ENCODE results near the gene DCAF7. TPM values are rescaled to one million over a fixed set of nuclear protein-coding genes. Genes with fewer than 3 reads are reported as not detected.

DCAF7 gene
- 62.5 TPM for polyA plus RNA-seq (2013, experiment 1 of 4)
- polyA plus RNA-seq (2013, experiment 2 of 4), result 67.1 TPM
- 53.8 TPM for polyA plus RNA-seq (2013, experiment 3 of 4)
- 56.4 TPM for polyA plus RNA-seq (2013, experiment 4 of 4)

GRCh38 chr17:63549946-63550816 lies at the start of gene DCAF7:
Gene DCAF7, plus strand, starts transcription at chr17:63550477. Its CDS starts 201 bp downstream, at chr17:63550678.
- Histone ChIP-seq H3K27ac (ENCODE audit: insufficient read depth, low read depth, low read length, poor library complexity, severe bottlenecking) (peak within 1 kb of the TSS; percentile 90), H3K9me3 (ENCODE audit: control insufficient read depth, low read length) (no peaks in the 10 kb centered on the region), H3K27me3 (ENCODE audit: control insufficient read depth, insufficient read depth, low read length, poor library complexity, severe bottlenecking) (no peaks in the 10 kb centered on the region), H3K4me3 (ENCODE audit: insufficient read depth, low read depth, low read length) (peak within 1 kb of the TSS; percentile 98), H3K4me1 (ENCODE audit: control insufficient read depth, insufficient read depth, low read length) (peaks cover 4% of the 10 kb centered on the region), H3K36me3 (ENCODE audit: control insufficient read depth, insufficient read depth, low read length) (no peaks in the 10 kb centered on the region)
- 0 to 1% methylated on average over 72 of the region's 72 CpGs for WGBS, 2 experiments

- Histone ChIP-seq H3K27ac (ENCODE audit: insufficient read depth, low read depth, low read length, poor library complexity, severe bottlenecking) (no peak overlapping the region), H3K4me1 (ENCODE audit: control insufficient read depth, insufficient read depth, low read length) (peaks cover 4% of the 10 kb centered on the region), H3K9me3 (ENCODE audit: control insufficient read depth, low read length) (no peaks in the 10 kb centered on the region), H3K27me3 (ENCODE audit: control insufficient read depth, insufficient read depth, low read length, poor library complexity, severe bottlenecking) (peaks cover 4% of the 10 kb centered on the region), H3K4me3 (ENCODE audit: insufficient read depth, low read depth, low read length) (no peak overlapping the region), H3K36me3 (ENCODE audit: control insufficient read depth, insufficient read depth, low read length) (no peaks in the 10 kb centered on the region)
- WGBS, 2 experiments, result 66 to 70% methylated on average over 14 of the region's 14 CpGs
Observed at GRCh38 chr17:63500543-63501390, 49.5 kb upstream of the DCAF7 start.

- Histone ChIP-seq H3K9me3 (ENCODE audit: control insufficient read depth, low read length) (no peaks in the 10 kb centered on the region), H3K27me3 (ENCODE audit: control insufficient read depth, insufficient read depth, low read length, poor library complexity, severe bottlenecking) (peaks cover 4% of the 10 kb centered on the region), H3K4me3 (ENCODE audit: insufficient read depth, low read depth, low read length) (no peak overlapping the region), H3K4me1 (ENCODE audit: control insufficient read depth, insufficient read depth, low read length) (no peaks in the 10 kb centered on the region), H3K36me3 (ENCODE audit: control insufficient read depth, insufficient read depth, low read length) (no peaks in the 10 kb centered on the region), H3K27ac (ENCODE audit: insufficient read depth, low read depth, low read length, poor library complexity, severe bottlenecking) (no peak overlapping the region)
- WGBS, 2 experiments, result 83 to 87% methylated on average over 8 of the region's 8 CpGs
Observed at GRCh38 chr17:63503341-63503705, 47.0 kb upstream of the DCAF7 start.

- H3K9me3 ChIP-seq (ENCODE audit: control insufficient read depth, low read length), result no peaks in the 10 kb centered on the region
- peaks cover 4% of the 10 kb centered on the region for H3K27me3 ChIP-seq (ENCODE audit: control insufficient read depth, insufficient read depth, low read length, poor library complexity, severe bottlenecking)
- no peaks in the 10 kb centered on the region for H3K4me1 ChIP-seq (ENCODE audit: control insufficient read depth, insufficient read depth, low read length)
- no peak overlapping the region for H3K4me3 ChIP-seq (ENCODE audit: insufficient read depth, low read depth, low read length)
- H3K27ac ChIP-seq (ENCODE audit: insufficient read depth, low read depth, low read length, poor library complexity, severe bottlenecking), result no peak overlapping the region
- H3K36me3 ChIP-seq (ENCODE audit: control insufficient read depth, insufficient read depth, low read length), result no peaks in the 10 kb centered on the region
Observed at GRCh38 chr17:63504261-63504660, 46.0 kb upstream of the DCAF7 start.

GRCh38 chr17:63505341-63505740 lies 44.9 kb upstream of the DCAF7 start:
- 90 to 91% methylated on average over 9 of the region's 9 CpGs for WGBS, 2 experiments
- no peaks in the 10 kb centered on the region for H3K36me3 ChIP-seq (ENCODE audit: control insufficient read depth, insufficient read depth, low read length)
- peaks cover 4% of the 10 kb centered on the region for H3K27me3 ChIP-seq (ENCODE audit: control insufficient read depth, insufficient read depth, low read length, poor library complexity, severe bottlenecking)
- H3K9me3 ChIP-seq (ENCODE audit: control insufficient read depth, low read length), result no peaks in the 10 kb centered on the region
- no peaks in the 10 kb centered on the region for H3K4me1 ChIP-seq (ENCODE audit: control insufficient read depth, insufficient read depth, low read length)
- H3K27ac ChIP-seq (ENCODE audit: insufficient read depth, low read depth, low read length, poor library complexity, severe bottlenecking), result no peak overlapping the region
- H3K4me3 ChIP-seq (ENCODE audit: insufficient read depth, low read depth, low read length), result no peak overlapping the region

- no peaks in the 10 kb centered on the region for H3K4me1 ChIP-seq (ENCODE audit: control insufficient read depth, insufficient read depth, low read length)
- WGBS, 2 experiments, result 92 to 95% methylated on average over 3 of the region's 3 CpGs
- H3K9me3 ChIP-seq (ENCODE audit: control insufficient read depth, low read length), result no peaks in the 10 kb centered on the region
- H3K27ac ChIP-seq (ENCODE audit: insufficient read depth, low read depth, low read length, poor library complexity, severe bottlenecking), result no peak overlapping the region
- H3K36me3 ChIP-seq (ENCODE audit: control insufficient read depth, insufficient read depth, low read length), result no peaks in the 10 kb centered on the region
- H3K27me3 ChIP-seq (ENCODE audit: control insufficient read depth, insufficient read depth, low read length, poor library complexity, severe bottlenecking), result peaks cover under 1% of the 10 kb centered on the region
- no peak overlapping the region for H3K4me3 ChIP-seq (ENCODE audit: insufficient read depth, low read depth, low read length)
Observed at GRCh38 chr17:63506627-63507026, 43.6 kb upstream of the DCAF7 start.

- no peak overlapping the region for H3K27ac ChIP-seq (ENCODE audit: insufficient read depth, low read depth, low read length, poor library complexity, severe bottlenecking)
- WGBS, 2 experiments, result 90 to 94% methylated on average over 8 of the region's 8 CpGs
- H3K4me1 ChIP-seq (ENCODE audit: control insufficient read depth, insufficient read depth, low read length), result no peaks in the 10 kb centered on the region
- no peaks in the 10 kb centered on the region for H3K9me3 ChIP-seq (ENCODE audit: control insufficient read depth, low read length)
- H3K27me3 ChIP-seq (ENCODE audit: control insufficient read depth, insufficient read depth, low read length, poor library complexity, severe bottlenecking), result no peaks in the 10 kb centered on the region
- H3K36me3 ChIP-seq (ENCODE audit: control insufficient read depth, insufficient read depth, low read length), result no peaks in the 10 kb centered on the region
- H3K4me3 ChIP-seq (ENCODE audit: insufficient read depth, low read depth, low read length), result no peak overlapping the region
Observed at GRCh38 chr17:63511331-63511730, 38.9 kb upstream of the DCAF7 start.

GRCh38 chr17:63512388-63512787 lies 37.9 kb upstream of the DCAF7 start:
- Histone ChIP-seq H3K4me1 (ENCODE audit: control insufficient read depth, insufficient read depth, low read length) (no peaks in the 10 kb centered on the region), H3K27ac (ENCODE audit: insufficient read depth, low read depth, low read length, poor library complexity, severe bottlenecking) (no peak overlapping the region), H3K27me3 (ENCODE audit: control insufficient read depth, insufficient read depth, low read length, poor library complexity, severe bottlenecking) (no peaks in the 10 kb centered on the region), H3K36me3 (ENCODE audit: control insufficient read depth, insufficient read depth, low read length) (no peaks in the 10 kb centered on the region), H3K4me3 (ENCODE audit: insufficient read depth, low read depth, low read length) (no peak overlapping the region), H3K9me3 (ENCODE audit: control insufficient read depth, low read length) (no peaks in the 10 kb centered on the region)
- WGBS, 2 experiments, result 93 to 96% methylated on average over 3 of the region's 3 CpGs

GRCh38 chr17:63512896-63513644 lies 37.2 kb upstream of the DCAF7 start:
- Histone ChIP-seq H3K27me3 (ENCODE audit: control insufficient read depth, insufficient read depth, low read length, poor library complexity, severe bottlenecking) (no peaks in the 10 kb centered on the region), H3K36me3 (ENCODE audit: control insufficient read depth, insufficient read depth, low read length) (no peaks in the 10 kb centered on the region), H3K4me1 (ENCODE audit: control insufficient read depth, insufficient read depth, low read length) (no peaks in the 10 kb centered on the region), H3K4me3 (ENCODE audit: insufficient read depth, low read depth, low read length) (no peak overlapping the region), H3K9me3 (ENCODE audit: control insufficient read depth, low read length) (no peaks in the 10 kb centered on the region), H3K27ac (ENCODE audit: insufficient read depth, low read depth, low read length, poor library complexity, severe bottlenecking) (no peak overlapping the region)
- 94 to 95% methylated on average over 7 of the region's 7 CpGs for WGBS, 2 experiments
